Panc1 (cell line): ENCODE data around the gene ELOVL6.

Experiments used
- CTCF ChIP-seq: fragments of 450-650 bp; IDR thresholded peaks from 2 replicates; pipeline ENCODE4 v1.5.1; 2017; ENCODE audit warnings: mild to moderate bottlenecking
- SIN3A ChIP-seq: IDR thresholded peaks from 2 replicates; pipeline ENCODE4 v1.6.1; 2012; ENCODE audit warnings: low read depth, mild to moderate bottlenecking, low read length, moderate library complexity, borderline replicate concordance; ENCODE audit not compliant: insufficient read depth

- no peak for TF ChIP-seq CTCF
- TF ChIP-seq SIN3A, result no peak
Observed at GRCh38 chr4:110091434-110092140, 106.8 kb downstream of the ELOVL6 start.
